Activated CD8-positive, alpha-beta memory T cell treated with anti-CD3 and anti-CD28 coated beads for 48 hours (primary cell): ENCODE measurements around the gene TEDC1.

Experiments used
- DNase-seq, 3 experiments: peaks; one replicate each; pipeline ENCODE4 v3.0.0-alpha.2; 2020; ENCODE audit warnings: low read depth in 2 of 3, low spot score in 2 of 3

The TEDC1 gene

DNA sequence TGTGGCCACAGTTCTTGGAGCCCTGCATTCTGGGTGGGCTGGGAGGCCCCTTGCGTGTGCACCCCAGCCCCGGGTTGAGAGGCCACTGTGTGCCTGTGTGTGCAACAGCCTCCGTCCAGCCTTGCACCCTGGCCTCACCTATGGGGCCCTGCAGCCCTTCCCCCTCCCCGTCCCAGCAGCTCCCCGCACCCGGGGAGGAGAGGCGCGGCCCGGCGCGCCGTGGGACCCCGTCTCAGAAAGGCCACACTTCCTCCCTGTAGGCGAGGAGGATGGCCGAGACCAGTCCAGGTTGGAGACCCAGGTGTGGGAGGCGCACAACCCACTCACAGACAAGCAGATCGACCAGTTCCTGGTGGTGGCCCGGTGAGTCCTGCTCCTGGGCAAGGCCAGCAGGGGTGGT, 33.0 kb upstream of the TEDC1 start:
- DNase-seq: no peak

DNA sequence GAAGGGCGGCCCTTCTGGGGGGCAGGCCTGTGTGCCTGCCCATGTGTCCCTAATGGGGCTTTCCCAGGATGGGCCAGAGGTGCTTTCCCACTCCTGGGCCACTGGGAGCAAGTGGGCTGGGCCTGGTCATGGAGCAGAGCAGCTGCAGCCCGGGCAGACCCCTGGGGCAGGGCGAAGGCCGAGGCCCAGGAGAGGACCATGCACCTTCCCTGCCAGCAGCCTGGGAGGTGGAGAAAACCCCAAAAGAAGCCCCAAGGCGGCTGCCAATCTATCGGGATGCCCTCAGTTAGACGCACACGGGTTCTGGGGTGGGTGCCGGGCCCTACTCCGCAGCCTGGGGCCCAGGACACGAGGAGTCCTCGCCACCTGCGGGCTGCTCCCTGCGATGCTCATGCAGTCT, 32.5 kb upstream of the TEDC1 start:
- DNase-seq: no peak

DNA sequence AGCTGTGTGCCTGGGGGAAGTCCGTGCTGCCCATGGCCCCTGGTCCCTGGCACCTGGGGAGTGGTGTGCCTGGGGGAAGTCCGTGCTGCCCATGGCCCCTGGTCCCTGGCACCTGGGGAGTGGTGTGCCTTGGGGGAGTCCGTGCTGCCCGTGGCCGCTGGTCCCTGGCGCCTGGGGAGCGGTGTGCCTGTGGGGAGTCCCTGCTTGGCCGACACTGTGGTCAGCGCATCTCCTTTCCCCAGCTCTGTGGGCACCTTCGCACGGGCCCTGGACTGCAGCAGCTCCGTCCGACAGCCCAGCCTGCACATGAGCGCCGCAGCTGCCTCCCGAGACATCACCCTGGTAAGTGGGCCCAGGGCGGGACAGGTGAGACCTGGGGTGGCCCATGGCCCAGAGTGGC, 30.9 kb upstream of the TEDC1 start:
- no peak for DNase-seq

DNA sequence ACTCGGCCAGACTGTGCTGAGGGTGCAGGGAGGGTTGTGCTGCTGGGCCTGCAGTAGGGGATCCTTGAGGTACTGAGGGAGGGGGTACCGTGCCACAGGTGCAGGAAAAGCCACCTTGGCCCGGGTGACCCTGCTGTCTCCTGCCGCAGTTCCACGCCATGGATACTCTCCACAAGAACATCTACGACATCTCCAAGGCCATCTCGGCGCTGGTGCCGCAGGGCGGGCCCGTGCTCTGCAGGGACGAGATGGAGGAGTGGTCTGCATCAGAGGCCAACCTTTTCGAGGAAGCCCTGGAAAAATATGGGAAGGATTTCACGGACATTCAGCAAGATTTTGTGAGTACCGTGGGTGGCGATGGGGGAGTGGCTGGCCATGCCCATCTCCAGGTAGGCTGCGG, 30.4 kb upstream of the TEDC1 start:
- DNase-seq: no peak

DNA sequence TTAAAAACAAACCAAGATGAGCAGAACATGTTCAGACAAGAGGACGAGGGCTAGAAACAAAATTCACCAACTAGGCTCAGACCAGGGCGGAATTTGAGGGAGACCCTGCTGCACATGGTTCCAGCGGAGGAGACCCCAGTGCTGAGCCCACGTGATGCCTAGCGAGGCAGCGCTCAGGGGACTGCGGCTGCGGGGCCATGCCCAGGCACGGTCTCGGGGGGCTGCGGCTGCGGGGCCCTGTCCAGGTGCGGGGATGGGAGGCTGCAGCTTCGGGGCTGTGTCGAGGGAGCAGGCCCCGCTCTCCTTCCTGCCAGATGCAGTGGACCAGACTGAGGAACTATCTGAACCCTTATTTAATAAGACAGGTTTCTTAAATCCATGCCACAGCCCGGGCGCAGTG, 29.1 kb upstream of the TEDC1 start:
- DNase-seq: no peak

DNA sequence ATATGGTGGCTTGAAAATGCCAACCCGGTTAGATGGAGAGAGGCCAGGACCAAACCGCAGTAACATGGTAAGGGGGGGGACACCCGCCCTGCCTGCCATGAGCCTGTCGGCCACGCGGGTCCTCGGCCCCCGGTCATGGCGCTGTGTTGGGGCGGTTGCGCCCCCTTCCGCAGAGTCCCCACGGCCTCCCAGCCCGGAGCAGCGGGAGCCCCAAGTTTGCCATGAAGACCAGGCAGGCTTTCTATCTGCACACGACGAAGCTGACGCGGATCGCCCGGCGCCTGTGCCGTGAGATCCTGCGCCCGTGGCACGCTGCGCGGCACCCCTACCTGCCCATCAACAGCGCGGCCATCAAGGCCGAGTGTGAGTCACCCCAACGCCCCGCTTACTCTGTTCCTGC, 26.5 kb upstream of the TEDC1 start:
- DNase-seq: no peak

DNA sequence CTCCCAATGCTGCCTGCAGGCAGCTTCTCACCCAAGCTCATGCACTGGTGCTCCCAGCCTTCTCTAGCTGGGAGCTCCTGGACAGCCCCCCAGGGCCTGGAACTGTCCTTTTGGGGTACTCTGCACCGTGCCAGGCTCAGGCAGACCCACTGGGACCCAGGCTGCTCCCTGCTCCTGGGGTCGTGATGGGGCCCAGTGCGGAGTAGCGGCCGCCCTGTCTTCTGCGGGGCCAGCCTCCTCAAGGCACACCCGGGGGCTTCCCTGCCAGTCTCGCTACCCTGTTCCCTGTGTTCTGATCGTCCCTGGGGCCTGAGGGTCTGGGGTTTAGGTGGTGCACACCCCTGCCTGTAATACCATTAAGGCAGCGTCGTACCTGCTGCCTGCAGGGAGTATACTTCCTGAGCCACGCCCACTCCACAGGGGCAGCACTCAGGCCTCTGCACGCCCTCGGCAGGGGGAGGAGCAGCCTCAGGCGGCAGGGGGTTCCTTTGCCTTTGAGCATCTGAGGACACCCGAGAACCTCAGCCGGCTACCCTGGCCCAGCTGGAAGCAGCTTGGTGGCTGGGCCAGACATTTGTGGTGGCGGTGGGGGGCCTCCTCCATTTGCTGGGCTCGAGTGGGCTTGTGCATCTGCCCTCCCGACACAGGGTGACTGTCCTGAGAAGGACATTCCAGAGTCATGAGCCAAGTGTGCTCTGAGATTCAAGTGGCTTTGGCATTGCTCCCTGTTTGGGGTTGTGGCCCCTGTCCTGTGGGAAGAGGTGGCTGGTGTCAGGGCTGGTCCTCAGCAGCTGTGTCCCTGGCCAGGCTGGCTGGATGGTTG, 25.6 kb upstream of the TEDC1 start:
- DNase-seq: no peak

DNA sequence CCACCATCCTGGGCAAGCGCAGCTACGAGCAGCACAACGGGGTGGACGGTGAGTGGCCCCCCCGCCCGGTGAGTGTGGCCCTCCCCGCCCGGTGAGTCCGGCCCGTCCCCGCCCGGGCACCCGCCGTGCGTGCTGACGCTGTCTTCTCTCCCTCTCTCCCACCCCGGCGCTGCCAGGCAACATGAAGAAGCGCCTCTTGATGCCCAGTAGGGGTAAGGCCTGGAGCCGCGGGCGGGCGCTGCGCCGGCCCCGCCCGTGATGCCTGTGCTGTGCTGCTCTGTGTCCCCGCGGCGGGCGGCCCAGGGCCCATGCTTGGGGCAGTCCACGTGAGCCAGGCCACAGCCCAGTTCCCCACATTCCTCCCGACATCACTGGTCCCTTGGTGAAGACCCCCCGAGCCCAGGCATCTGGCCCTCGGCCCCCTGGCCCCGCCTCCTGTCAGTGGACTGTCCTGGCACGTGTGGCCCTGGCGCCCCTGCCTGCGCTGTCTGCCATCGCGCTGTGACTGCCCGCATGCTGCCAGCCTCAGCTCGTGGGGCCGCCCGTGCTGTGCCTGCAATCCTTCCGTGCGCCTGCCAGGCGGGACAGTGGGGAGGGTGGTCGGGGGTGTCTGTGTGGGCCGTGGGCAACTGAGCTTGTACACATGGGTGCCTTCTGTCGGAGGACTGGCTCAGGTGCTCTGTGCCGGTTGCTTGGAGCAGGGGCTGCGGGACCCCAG, 24.4 kb upstream of the TEDC1 start:
- no peak for DNase-seq

DNA sequence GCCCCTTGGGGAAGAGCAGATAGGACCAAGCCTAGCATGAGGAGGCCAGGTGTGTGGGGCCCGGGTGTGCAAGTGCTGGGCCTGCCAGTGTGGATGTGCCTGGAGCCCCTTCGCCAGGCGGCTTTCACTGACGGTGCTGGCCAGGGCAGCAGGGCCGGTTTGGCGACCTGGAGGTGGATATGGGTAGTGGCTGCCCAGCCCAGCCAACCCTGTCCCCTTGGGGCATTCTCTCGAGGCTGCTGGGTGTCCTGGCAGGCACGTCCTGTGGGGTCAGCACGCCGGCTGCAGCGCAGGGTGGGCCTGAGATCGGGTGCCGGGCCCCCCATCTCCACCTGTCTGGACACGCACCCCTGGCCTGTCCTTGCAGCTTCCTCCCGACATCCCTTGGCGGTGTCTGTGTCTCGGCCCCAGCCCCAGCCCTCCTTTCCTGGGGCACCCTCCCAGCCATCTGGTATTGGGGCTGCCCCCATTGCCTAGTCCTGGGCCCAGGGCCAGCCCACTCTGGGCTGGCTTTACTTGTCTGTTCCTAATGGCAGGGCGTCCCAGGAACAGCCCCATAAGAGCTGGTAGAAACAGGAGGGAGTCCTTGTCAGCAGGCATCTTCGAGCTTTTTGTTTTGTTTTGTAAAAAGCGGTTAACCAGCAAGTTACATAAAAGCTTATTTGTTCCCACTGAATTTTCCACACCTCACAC, 23.7 kb upstream of the TEDC1 start:
- no peak for DNase-seq

DNA sequence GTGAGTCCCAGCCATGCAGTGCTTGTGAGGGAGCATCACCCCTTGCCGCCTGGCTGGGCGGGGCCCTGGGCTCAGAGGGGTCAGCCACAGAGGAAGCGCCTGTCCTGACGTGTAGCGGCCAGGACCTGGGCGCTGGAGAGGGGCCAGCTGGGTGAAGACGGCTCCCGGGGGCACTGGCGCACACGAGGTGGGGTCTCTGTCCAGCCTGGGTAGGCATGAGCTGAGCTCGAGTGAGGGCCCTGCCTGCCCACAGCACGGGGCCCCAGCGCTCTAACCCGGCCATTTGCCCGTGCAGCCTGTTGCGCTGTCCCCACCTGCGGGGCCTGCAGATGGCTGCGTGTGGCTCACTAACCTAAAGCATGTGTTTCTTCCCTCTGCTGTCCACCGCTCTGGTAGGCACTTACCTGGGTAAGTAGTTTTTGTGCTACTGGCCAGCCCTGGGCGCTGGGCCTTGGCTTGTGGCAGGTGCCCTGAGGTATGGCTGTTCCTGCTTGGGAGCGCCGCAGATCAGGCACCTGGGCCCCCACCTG, 23.0 kb upstream of the TEDC1 start:
- no peak for DNase-seq

DNA sequence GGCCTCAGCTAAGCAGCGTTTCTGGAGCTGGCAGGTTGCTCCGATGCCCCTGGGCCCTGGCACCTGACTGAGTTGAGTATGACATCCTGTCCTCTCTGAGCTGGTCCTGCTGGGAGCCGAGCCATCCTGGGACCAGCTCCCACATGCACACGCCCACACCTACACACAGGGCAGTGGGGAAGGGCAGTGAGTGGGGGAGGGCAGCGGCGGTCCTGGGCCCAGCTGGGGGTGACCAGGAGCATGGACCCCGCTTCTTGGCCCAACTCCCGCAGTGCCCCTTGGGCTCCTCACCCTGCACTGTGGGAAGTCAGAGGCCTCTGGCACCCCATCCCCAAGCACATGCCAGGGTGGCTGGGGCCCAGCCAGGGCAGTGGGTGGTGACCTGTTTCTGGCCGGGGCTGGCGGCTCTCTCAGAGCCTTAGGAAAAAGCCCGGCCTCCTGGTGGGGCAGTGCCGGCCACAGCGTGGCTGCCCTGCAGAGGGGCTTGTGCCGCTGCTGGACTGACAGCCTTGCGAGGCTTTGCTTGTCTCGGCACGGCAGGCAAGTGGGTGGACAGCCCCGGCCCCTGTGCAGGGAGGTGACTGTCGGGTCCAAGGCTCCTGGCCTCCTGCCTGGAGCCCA, 22.3 kb upstream of the TEDC1 start:
- DNase-seq: no peak

DNA sequence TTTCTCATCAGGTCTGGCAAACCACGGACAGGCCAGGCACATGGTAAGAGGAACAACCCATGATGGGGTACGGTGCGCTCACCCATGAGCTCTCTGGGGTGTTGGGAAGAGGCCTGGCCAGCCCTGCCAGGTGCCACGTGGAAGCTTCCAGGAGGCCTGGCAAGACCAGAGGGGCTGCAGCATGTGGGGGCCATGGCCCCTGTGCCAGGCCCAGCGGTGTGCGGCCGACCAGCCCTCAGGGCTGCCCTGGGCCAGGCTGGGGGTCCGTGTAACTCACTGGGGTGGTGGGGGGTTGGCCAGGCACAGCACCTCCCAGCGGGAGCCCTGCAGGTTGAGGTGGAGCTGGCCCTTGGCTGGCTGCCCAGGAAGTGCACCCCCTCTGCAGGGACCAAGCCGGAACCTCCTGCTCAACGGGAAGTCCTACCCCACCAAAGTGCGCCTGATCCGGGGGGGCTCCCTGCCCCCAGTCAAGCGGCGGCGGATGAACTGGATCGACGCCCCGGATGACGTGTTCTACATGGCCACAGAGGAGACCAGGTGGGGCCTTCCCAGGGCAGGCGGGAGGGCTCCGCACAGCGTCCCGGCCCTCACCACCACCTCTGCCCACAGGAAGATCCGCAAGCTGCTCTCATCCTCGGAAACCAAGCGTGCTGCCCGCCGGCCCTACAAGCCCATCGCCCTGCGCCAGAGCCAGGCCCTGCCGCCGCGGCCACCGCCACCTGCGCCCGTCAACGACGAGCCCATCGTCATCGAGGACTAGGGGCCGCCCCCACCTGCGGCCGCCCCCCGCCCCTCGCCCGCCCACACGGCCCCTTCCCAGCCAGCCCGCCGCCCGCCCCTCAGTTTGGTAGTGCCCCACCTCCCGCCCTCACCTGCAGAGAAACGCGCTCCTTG, 21.3 kb upstream of the TEDC1 start:
- no peak for DNase-seq

DNA sequence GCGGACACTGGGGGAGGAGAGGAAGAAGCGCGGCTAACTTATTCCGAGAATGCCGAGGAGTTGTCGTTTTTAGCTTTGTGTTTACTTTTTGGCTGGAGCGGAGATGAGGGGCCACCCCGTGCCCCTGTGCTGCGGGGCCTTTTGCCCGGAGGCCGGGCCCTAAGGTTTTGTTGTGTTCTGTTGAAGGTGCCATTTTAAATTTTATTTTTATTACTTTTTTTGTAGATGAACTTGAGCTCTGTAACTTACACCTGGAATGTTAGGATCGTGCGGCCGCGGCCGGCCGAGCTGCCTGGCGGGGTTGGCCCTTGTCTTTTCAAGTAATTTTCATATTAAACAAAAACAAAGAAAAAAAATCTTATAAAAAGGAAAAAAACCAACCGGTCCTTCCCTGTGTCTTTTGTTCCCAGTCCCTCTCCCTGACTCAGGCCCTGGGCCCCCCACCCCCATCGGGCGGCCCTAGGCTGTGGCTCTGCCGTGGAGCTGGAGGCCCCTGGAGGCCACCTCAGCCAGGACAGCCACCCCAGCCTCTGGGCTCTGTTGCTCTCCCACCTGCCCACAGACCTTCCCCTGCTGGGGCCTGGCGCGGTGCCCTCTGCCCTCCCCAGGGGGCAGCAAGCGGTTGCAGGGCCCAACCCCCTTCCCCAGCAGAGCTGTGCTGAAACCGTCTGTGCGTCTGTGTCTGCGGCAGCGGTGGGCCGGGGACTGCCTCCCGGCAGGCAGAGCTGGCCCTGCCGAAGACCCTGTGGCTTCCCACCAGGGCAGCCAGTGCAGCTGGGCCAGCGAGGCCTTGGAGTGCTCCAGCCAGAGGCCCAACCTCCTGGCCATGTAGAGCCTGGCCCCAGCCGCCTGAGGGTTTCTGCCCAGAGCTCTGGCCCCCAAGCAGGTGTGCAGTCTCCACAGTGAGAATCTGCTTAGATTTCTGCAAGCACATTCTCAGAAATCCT, 20.4 kb upstream of the TEDC1 start:
- DNase-seq: no peak

DNA sequence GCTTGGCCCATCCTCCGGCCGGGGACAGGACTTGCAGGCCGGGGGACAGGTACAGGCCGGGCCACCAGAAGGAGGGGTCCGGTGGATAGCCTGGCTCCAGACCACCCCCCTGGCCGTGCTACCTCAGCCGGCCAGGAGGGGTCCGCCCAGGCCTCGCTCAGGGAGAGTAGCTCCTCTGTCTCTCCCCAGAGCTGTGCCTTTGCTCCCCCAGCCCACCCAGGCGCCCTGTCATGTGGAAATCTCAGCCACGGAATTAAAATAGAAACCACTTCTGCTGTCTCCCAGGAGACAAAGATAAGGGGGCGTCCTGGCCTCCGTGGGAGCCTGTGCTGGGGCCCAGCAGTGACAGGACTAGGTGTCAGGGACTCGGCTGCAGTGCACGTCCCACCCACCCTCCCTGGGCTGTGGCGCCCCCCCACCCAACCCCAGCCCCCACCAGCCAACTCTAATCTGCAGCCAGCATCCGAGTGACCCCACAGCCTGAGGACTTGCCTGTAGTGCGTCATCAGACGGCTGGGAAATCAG, 19.7 kb upstream of the TEDC1 start:
- DNase-seq: no peak

DNA sequence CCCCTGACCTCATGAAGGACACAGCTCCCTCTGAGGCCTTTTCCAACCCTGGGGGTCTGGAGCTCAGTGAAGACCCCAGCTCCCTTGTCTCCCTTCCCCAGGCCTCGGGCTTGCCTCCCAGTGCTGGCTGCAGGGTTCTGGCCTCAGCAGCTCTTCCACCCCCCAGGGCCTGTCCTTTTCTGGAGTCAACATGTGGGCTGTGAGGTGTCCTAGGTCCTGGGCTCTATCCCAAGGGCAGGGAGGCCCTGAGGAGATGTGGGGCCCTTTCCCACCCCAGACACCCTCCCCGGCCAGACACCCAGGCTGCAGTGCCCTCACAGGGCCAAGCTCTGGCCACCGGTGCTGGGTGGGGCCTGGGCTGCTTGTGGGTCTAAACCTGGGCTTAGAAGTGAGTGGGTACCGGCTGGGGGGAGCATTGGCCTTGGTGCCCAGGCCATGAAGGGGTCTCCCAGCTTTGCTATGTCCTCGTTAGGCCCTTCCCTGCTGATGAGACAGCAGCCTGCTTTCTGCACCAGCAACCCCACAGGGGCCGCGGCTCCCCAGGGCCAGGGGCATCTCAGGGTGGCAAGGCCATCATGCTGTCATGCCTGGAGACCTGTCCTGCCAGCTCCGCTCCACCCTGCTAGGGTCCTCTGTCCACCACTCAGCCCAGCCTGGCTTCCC, 19.1 kb upstream of the TEDC1 start:
- DNase-seq: no peak

DNA sequence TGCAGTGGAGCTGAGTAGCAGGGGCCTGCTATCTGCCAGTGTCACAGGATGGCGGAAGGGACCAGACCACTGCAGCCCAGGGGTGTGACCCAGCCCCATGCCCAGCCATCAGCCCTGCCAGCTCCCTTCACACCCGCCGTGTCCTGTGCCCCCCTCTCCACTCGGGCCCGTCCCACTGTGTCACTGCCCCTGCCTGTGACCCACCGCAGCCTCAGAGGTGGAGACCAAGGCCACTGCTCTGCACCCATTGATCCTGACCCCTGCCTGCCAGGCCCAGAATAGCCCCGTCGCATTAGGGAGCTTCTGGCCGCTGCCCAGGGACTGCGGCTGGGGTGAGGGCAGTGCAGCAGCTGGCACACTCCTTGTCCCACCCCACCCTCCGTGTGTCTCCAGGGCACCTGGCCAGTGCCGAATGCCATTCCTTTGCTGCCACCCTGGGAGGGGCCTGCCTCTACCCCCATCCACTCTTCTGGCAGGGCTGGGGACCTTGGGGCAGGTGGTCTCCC, 18.5 kb upstream of the TEDC1 start:
- no peak for DNase-seq

DNA sequence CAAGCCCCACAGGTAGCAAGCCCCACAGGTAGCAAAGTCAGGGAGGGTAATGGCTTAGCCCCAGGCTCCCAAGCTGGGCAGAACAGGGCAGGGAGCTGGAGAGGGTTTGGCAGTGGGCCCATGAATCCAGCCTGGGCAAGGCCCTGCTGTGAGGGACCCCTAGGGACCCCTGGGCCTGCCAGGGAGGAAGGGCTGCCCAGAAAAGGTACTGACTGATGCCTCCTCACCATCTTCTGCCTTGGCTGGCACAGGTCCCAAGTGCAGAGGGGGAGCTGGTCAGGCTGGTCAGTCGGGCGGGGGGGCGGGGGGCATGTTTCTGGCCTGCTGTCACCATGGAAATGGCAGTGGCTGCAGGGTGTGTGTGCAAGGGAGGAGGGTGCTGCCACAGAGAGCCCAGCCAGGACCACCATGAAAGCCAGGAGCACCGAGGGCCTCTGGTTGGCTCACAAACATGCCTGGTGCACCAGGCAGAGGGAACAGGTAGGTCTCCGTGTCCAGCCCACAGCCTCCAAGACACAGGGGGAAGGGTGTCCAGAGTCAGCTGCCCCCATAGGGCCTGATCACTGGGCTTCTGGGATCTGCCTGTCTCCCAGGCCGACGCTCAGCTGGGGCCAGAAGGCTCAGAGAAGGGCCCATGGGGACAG, 17.9 kb upstream of the TEDC1 start:
- no peak for DNase-seq
